A673 (cell line): Measurements from ENCODE around the gene MUS81.

Source experiments
- CTCF ChIP-seq: fragments of 300-800, 200-600 bp; sonication (generic); conservative IDR thresholded peaks from 2 replicates; pipeline ENCODE4 v1.5.1; 2017; ENCODE audit warnings: low read depth, mild to moderate bottlenecking, antibody characterized with exemption, low read length, moderate library complexity, mixed read lengths
- EZH2 ChIP-seq: fragments of 200-600 bp; sonication (generic); IDR thresholded peaks from 2 replicates; pipeline ENCODE4 v1.6.1; 2017; ENCODE audit warnings: borderline replicate concordance, low read depth, mild to moderate bottlenecking, mixed read lengths, antibody characterized with exemption, low read length; ENCODE audit not compliant: poor library complexity, severe bottlenecking

- TF ChIP-seq EZH2 (no peak), CTCF (no peak)
These were observed 27.5 kb downstream of the MUS81 start for GRCh38 chr11:65887723-65888162.
